OCI-LY7 (cell line): Measurements from ENCODE around the gene TMEM256. TPM values are rescaled to one million over a fixed set of nuclear protein-coding genes. Genes with fewer than 3 reads are reported as not detected.

Source experiments
- BruUV-seq: library from RNA; stranded (reverse); fragments of 400-500 nt; replicated peaks from 2 replicates; lab custom pipeline; 2021; lab: Mats Ljungman, UMichigan
- CTCF ChIA-PET: fragments of 300-600 bp; sonication (Branson Sonifier 250); formaldehyde crosslinking; loops from one replicate; lab custom pipeline; 2022; ENCODE audit warnings: antibody characterized with exemption; ENCODE audit not compliant: unreplicated experiment; lab: Charles Lee
- POLR2A ChIA-PET: fragments of 300-600 bp; sonication (Branson Sonifier 250); formaldehyde crosslinking; loops from one replicate; lab custom pipeline; 2022; ENCODE audit warnings: antibody characterized with exemption; lab: Charles Lee
- DNase-seq: peaks from one replicate; pipeline ENCODE4 v3.0.0-alpha.2; 2015; ENCODE audit warnings: low spot score
- H2AFZ ChIP-seq: fragments of 200-600 bp; sonication (generic), shearing (Covaris generic); 2 replicates; pipeline ENCODE4 v1.6.1; 2014; ENCODE audit warnings: mild to moderate bottlenecking, antibody characterized with exemption, low read length, moderate library complexity
- H3K27ac ChIP-seq: fragments of 200-600 bp; sonication (generic); 2 replicates; pipeline ENCODE4 v1.5.1; 2014; ENCODE audit warnings: mixed run types, low read depth, mild to moderate bottlenecking, moderate library complexity, low read length, inconsistent platforms; ENCODE audit not compliant: poor library complexity, severe bottlenecking
- H3K36me3 ChIP-seq: fragments of 200-600 bp; sonication (generic); 2 replicates; pipeline ENCODE4 v1.6.1; 2014; ENCODE audit warnings: mild to moderate bottlenecking, antibody characterized with exemption, low read length, moderate library complexity, mixed read lengths; ENCODE audit not compliant: insufficient read depth
- H3K4me1 ChIP-seq: fragments of 200-600 bp; sonication (generic); 2 replicates; pipeline ENCODE4 v1.5.1; 2014; ENCODE audit warnings: mild to moderate bottlenecking, low read length; ENCODE audit not compliant: insufficient read depth, poor library complexity, severe bottlenecking
- H3K4me2 ChIP-seq: fragments of 200-600 bp; sonication (generic); 2 replicates; pipeline ENCODE4 v1.6.1; 2014; ENCODE audit warnings: mild to moderate bottlenecking, low read length
- H3K4me3 ChIP-seq: fragments of 200-600 bp; sonication (generic); 2 replicates; pipeline ENCODE4 v1.5.1; 2014; ENCODE audit warnings: mild to moderate bottlenecking, low read depth, low read length; ENCODE audit not compliant: poor library complexity, severe bottlenecking
- H3K79me2 ChIP-seq: fragments of 200-600 bp; sonication (generic); 2 replicates; pipeline ENCODE4 v1.6.1; 2016; ENCODE audit warnings: low read depth, mild to moderate bottlenecking, low read length, moderate library complexity, mixed read lengths; ENCODE audit not compliant: insufficient read depth
- H3K9me2 ChIP-seq: fragments of 200-600 bp; sonication (generic); 2 replicates; pipeline ENCODE4 v1.6.1; 2016; ENCODE audit warnings: mild to moderate bottlenecking, low read length, mixed read lengths; ENCODE audit not compliant: insufficient read depth
- H3K9me3 ChIP-seq: fragments of 200-600 bp; sonication (generic); 2 replicates; pipeline ENCODE4 v1.6.1; 2014; ENCODE audit warnings: mild to moderate bottlenecking, mixed run types, low read length, mixed read lengths
- H4K20me1 ChIP-seq: fragments of 200-600 bp; sonication (generic); 2 replicates; pipeline ENCODE4 v1.6.1; 2014; ENCODE audit warnings: mild to moderate bottlenecking, antibody characterized with exemption, low read length, moderate library complexity, mixed read lengths; ENCODE audit not compliant: insufficient read depth
- CTCF ChIP-seq: fragments of 200-600 bp; sonication (generic); conservative IDR thresholded peaks from 2 replicates; pipeline ENCODE4 v1.5.1; 2014; ENCODE audit warnings: mild to moderate bottlenecking, antibody characterized with exemption, low read length, moderate library complexity, mixed read lengths
- EZH2phosphoT487 ChIP-seq: fragments of 200-600 bp; sonication (generic); IDR thresholded peaks from 2 replicates; pipeline ENCODE4 v1.6.1; 2018; ENCODE audit warnings: low read depth, borderline replicate concordance, mild to moderate bottlenecking, mixed run types, antibody characterized with exemption, low read length, moderate library complexity, mixed read lengths
- intact Hi-C: fragments of 100-400 bp; cut with micrococcal nuclease; formaldehyde crosslinking; loops from one replicate; pipeline ENCODE4 v1.10.0; 2022; ENCODE audit not compliant: unreplicated experiment
- total RNA-seq, 2 experiments: library from RNA; depleted of rRNA in 1 of 2; stranded (reverse); fragments of >200 nt in 1 of 2; shearing (Covaris generic) in 1 of 2; gene quantifications; 2 replicates each; pipeline ENCODE4 v1.2.3, GENCODE V29; 2014 to 2022

The TMEM256 gene
- total RNA-seq, 2 experiments from 2014 or later: 96.6 to 165 TPM

DNA sequence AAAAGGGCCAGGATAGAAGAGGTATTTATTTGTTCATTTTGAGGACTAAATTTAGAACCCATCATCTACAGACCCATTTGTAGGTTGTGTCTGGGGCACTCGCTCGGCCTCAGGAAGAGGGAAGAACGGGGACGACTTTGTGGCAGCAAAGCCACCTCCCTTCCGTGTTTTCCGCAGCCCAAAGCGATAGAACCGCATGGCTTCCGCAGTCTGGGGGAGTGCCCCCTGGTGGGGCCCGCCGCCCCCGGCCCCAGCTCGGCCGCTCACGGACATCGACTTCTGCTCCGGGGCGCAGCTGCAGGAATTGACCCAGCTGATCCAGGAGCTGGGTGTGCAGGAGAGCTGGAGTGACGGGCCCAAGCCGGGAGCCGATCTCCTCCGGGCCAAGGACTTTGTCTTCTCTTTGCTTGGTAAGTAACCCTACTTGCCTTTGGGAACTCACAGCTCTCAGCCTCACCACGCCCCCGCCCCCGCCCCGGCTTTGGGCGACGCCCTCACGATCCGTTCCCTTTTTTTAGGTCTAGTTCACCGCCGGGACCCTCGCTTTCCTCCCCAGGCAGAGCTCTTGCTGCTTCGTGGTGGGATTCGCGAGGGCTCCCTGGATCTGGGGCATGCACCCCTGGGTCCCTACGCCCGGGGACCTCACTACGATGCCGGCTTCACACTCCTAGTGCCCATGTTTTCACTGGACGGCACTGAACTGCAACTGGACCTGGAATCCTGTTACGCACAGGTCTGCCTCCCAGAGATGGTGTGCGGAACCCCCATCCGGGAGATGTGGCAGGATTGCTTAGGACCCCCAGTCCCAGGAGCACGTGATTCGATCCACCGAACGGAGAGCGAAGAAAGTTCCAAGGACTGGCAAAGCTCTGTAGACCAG lies 32.0 kb upstream of the TMEM256 start:
- Histone ChIP-seq H3K4me2 (peak overlapping the region; percentile 99), H3K79me2 (peaks cover 4% of the 10 kb centered on the region; the same call in 1 of the 2 replicates), H4K20me1 (no peaks in the 10 kb centered on the region), H3K4me3 (peak overlapping the region; percentile 76), H3K4me1 (peaks cover 39% of the 10 kb centered on the region), H3K9me3 (no peaks in the 10 kb centered on the region), H2AFZ (peak overlapping the region; percentile 61; the same call in 1 of the 2 replicates), H3K27ac (peak overlapping the region; percentile 77), H3K36me3 (no peaks in the 10 kb centered on the region), H3K9me2 (no peaks in the 10 kb centered on the region)
- ChIA-PET POLR2A (interaction anchor here (0.5 to 2.5 kb wide), 8 partner anchors 8 to 125 kb away, joined by 3 to 8 read pairs (median 4); partner anchors contain the start of genes ACAP1 and TMEM256), CTCF (interaction anchor here (1.0 to 1.9 kb wide), 8 partner anchors 19 to 125 kb away, joined by 3 to 18 read pairs (median 4); partner anchors contain the start of genes TMEM256 and TMEM95)
- DNase-seq: peak; percentile 83
- intact Hi-C loops: loop anchor here (1.0 to 5.0 kb wide), 4 partner anchors 155 to 399 kb away; partner anchors contain the start of genes ELP5, SLC16A13, SLC2A4 and WRAP53
- TF ChIP-seq CTCF (peak; percentile 78), EZH2phosphoT487 (no peak)
- BruUV-seq: TSS peak; percentile 84

DNA sequence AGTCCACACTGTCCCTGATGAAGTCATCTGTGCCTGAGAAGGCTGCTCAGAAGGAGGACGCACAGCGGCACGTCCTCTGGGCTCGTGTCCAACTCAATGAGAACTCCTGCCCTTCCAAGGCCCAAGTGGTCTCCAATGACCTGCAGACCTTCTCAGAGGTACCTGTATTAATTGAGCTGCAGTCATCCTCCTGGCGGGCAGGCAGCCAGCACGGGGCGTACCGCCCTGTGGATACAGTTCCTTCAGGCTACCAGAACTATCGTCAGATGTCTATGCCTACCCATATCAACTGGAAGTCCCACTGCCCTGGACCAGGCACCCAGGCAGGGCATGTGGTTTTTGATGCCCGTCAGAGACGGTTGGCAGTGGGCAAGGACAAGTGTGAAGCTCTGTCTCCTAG lies 28.4 kb upstream of the TMEM256 start:
- POLR2A ChIA-PET: interaction anchor here (1.5 kb wide), 1 partner anchor 76 kb away, joined by 4 read pairs; no protein-coding TSS in a partner anchor
- DNase-seq: no peak
- BruUV-seq: no TSS peak
- Histone ChIP-seq H3K79me2 (peaks cover 4% of the 10 kb centered on the region; the same call in 1 of the 2 replicates), H2AFZ (no peak overlapping the region), H3K36me3 (no peaks in the 10 kb centered on the region), H3K9me2 (no peaks in the 10 kb centered on the region), H3K9me3 (no peaks in the 10 kb centered on the region), H3K27ac (no peak overlapping the region), H4K20me1 (no peaks in the 10 kb centered on the region), H3K4me2 (no peak overlapping the region), H3K4me3 (no peak overlapping the region), H3K4me1 (peaks cover 9% of the 10 kb centered on the region)
- TF ChIP-seq EZH2phosphoT487 (no peak), CTCF (no peak)
- CTCF ChIA-PET: no interaction called here
- intact Hi-C loops: no loop called here
